H9 (cell line): ENCODE data around the gene DNAJC8. TPM values are rescaled to one million over a fixed set of nuclear protein-coding genes. Genes with fewer than 3 reads are reported as not detected.

Experiments used
- DNase-seq: peaks from one replicate; pipeline ENCODE4 v3.0.0-alpha.2; 2017
- H2AFZ ChIP-seq: one replicate; pipeline ENCODE4 v1.6.1; 2013; ENCODE audit warnings: mild to moderate bottlenecking, low read length, control low read depth, moderate library complexity
- H2AK5ac ChIP-seq: 2 replicates; pipeline ENCODE4 v1.6.1; 2013; ENCODE audit warnings: low read length, control low read depth, mixed read lengths; ENCODE audit not compliant: insufficient read length
- H2BK120ac ChIP-seq: one replicate; pipeline ENCODE4 v1.6.1; 2013; ENCODE audit warnings: low read depth, mild to moderate bottlenecking, low read length, control low read depth, inconsistent platforms; ENCODE audit not compliant: poor library complexity, severe bottlenecking
- H2BK12ac ChIP-seq: 2 replicates; pipeline ENCODE4 v1.6.1; 2013; ENCODE audit warnings: low read length, control low read depth, mixed read lengths, low read depth; ENCODE audit not compliant: insufficient read length
- H2BK15ac ChIP-seq: 2 replicates; pipeline ENCODE4 v1.6.1; 2013; ENCODE audit warnings: low read depth, low read length, control low read depth
- H2BK20ac ChIP-seq: one replicate; pipeline ENCODE4 v1.6.1; 2013; ENCODE audit warnings: low read depth, mild to moderate bottlenecking, low read length, control low read depth, inconsistent platforms; ENCODE audit not compliant: poor library complexity, severe bottlenecking
- H2BK5ac ChIP-seq: 2 replicates; pipeline ENCODE4 v1.6.1; 2013; ENCODE audit warnings: low read length, control low read depth, mixed read lengths; ENCODE audit not compliant: insufficient read length
- H3K14ac ChIP-seq: 2 replicates; pipeline ENCODE4 v1.6.1; 2013; ENCODE audit warnings: low read length, control low read depth; ENCODE audit not compliant: insufficient read depth
- H3K18ac ChIP-seq: 2 replicates; pipeline ENCODE4 v1.6.1; 2013; ENCODE audit warnings: low read depth, mild to moderate bottlenecking, mixed read lengths, low read length, control low read depth; ENCODE audit not compliant: insufficient read length
- H3K23ac ChIP-seq: 2 replicates; pipeline ENCODE4 v1.6.1; 2013; ENCODE audit warnings: low read length, control low read depth, mixed read lengths, low read depth; ENCODE audit not compliant: insufficient read length
- H3K23me2 ChIP-seq: 2 replicates; pipeline ENCODE4 v1.6.1; 2013; ENCODE audit warnings: low read depth, mild to moderate bottlenecking, mixed read lengths, low read length, control low read depth; ENCODE audit not compliant: insufficient read length, poor library complexity, severe bottlenecking
- H3K27ac ChIP-seq: 2 replicates; pipeline ENCODE4 v1.5.1; 2013; ENCODE audit warnings: low read length, control low read depth, mixed read lengths, low read depth; ENCODE audit not compliant: insufficient read length
- H3K27me3 ChIP-seq: 2 replicates; pipeline ENCODE4 v1.6.1; 2013; ENCODE audit warnings: low read length, control low read depth, inconsistent platforms; ENCODE audit not compliant: insufficient read depth
- H3K4ac ChIP-seq: 2 replicates; pipeline ENCODE4 v1.6.1; 2013; ENCODE audit warnings: low read depth, mild to moderate bottlenecking, control low read depth, inconsistent platforms, low read length, moderate library complexity
- H3K4me1 ChIP-seq: 2 replicates; pipeline ENCODE4 v1.6.1; 2013; ENCODE audit warnings: low read length, control low read depth, inconsistent platforms; ENCODE audit not compliant: insufficient read depth
- H3K4me2 ChIP-seq: 2 replicates; pipeline ENCODE4 v1.6.1; 2013; ENCODE audit warnings: low read length, control low read depth, mixed read lengths; ENCODE audit not compliant: insufficient read length, insufficient read depth
- H3K56ac ChIP-seq: 2 replicates; pipeline ENCODE4 v1.6.1; 2013; ENCODE audit warnings: low read depth, mild to moderate bottlenecking, mixed read lengths, low read length, control low read depth; ENCODE audit not compliant: insufficient read length
- H3K79me1 ChIP-seq: 2 replicates; pipeline ENCODE4 v1.6.1; 2013; ENCODE audit warnings: low read depth, mild to moderate bottlenecking, moderate library complexity, low read length, control low read depth, inconsistent platforms; ENCODE audit not compliant: insufficient read depth, poor library complexity, severe bottlenecking
- H3K79me2 ChIP-seq: 2 replicates; pipeline ENCODE4 v1.6.1; 2013; ENCODE audit warnings: low read length, control low read depth, inconsistent platforms; ENCODE audit not compliant: insufficient read depth
- H3K9ac ChIP-seq: 2 replicates; pipeline ENCODE4 v1.6.1; 2013; ENCODE audit warnings: low read length, control low read depth, mixed read lengths; ENCODE audit not compliant: insufficient read length; ENCODE audit errors: extremely low read depth
- H3K9me3 ChIP-seq: one replicate; pipeline ENCODE4 v1.6.1; 2013; ENCODE audit warnings: low read depth, low read length, inconsistent platforms; ENCODE audit not compliant: control insufficient read depth
- H3T11ph ChIP-seq: one replicate; pipeline ENCODE4 v1.6.1; 2013; ENCODE audit warnings: mild to moderate bottlenecking, low read length, control low read depth, inconsistent platforms
- H4K20me1 ChIP-seq: one replicate; pipeline ENCODE4 v1.6.1; 2013; ENCODE audit not compliant: control insufficient read depth, insufficient read length, insufficient read depth
- H4K5ac ChIP-seq: 2 replicates; pipeline ENCODE4 v1.6.1; 2013; ENCODE audit warnings: low read depth, mild to moderate bottlenecking, mixed read lengths, low read length, control low read depth; ENCODE audit not compliant: insufficient read length
- H4K8ac ChIP-seq: replicated peaks from 2 replicates; pipeline ENCODE4 v1.6.1; 2013; ENCODE audit warnings: low read length, control low read depth, mixed read lengths, low read depth; ENCODE audit not compliant: insufficient read length
- H4K91ac ChIP-seq: 2 replicates; pipeline ENCODE4 v1.6.1; 2013; ENCODE audit warnings: low read depth, mild to moderate bottlenecking, moderate library complexity, mixed read lengths, low read length, control low read depth; ENCODE audit not compliant: insufficient read length
- H3K27ac Mint-ChIP-seq, 3 experiments: 2 replicates in 2 of 3; 3 replicates in 1 of 3; pipeline ENCODE4 v1.8.0; 2020 to 2021; ENCODE audit warnings: mixed read lengths in 3 of 3, mild to moderate bottlenecking in 1 of 3, moderate library complexity in 1 of 3
- H3K27me3 Mint-ChIP-seq: 2 replicates; pipeline ENCODE4 v1.8.0; 2021; ENCODE audit warnings: low read depth, mild to moderate bottlenecking, moderate library complexity, mixed read lengths
- H3K36me3 Mint-ChIP-seq, 3 experiments: 2 replicates in 2 of 3; 3 replicates in 1 of 3; pipeline ENCODE4 v1.8.0; 2020 to 2021; ENCODE audit warnings: low read depth in 3 of 3, mixed read lengths in 3 of 3; ENCODE audit not compliant: insufficient read depth in 1 of 3
- H3K4me1 Mint-ChIP-seq, 2 experiments: 2 replicates each; pipeline ENCODE4 v1.8.0; 2020; ENCODE audit warnings: mixed read lengths in 2 of 2
- H3K4me3 Mint-ChIP-seq, 2 experiments: 2 replicates in 1 of 2; 3 replicates in 1 of 2; pipeline ENCODE4 v1.8.0; 2020 to 2021; ENCODE audit warnings: mild to moderate bottlenecking in 2 of 2, mixed read lengths in 2 of 2, moderate library complexity in 1 of 2
- H3K9me3 Mint-ChIP-seq, 2 experiments: 2 replicates in 1 of 2; 3 replicates in 1 of 2; pipeline ENCODE4 v1.8.0; 2020; ENCODE audit warnings: mild to moderate bottlenecking in 2 of 2, mixed read lengths in 2 of 2, moderate library complexity in 1 of 2
- CTCF ChIP-seq: fragments of 200-600 bp; sonication (generic); conservative IDR thresholded peaks from 3 replicates; pipeline ENCODE4 v1.8.0; 2021; ENCODE audit warnings: antibody characterized with exemption, mild to moderate bottlenecking
- WGBS: extraction: QIAGEN DNeasy Blood & Tissue Kit; methylation state at CpG from one replicate; pipeline ENCODE4 v1.1.7; 2013; ENCODE audit warnings: missing lambda C conversion rate, low lambda C conversion rate, mixed read lengths; ENCODE audit not compliant: insufficient read length; ENCODE audit errors: extremely low coverage; 5-methylcytosine and 5-hydroxymethylcytosine counted together
- total RNA-seq: library from RNA; stranded (reverse); gene quantifications from 2 replicates; pipeline ENCODE4 v1.2.1, GENCODE V29; 2021

DNAJC8 gene
- total RNA-seq, 1 experiment from 2014 or later = 132 TPM

GRCh38 chr1:28259934-28260802 is 27.3 kb upstream of the DNAJC8 start:
- H2AFZ ChIP-seq = no peak overlapping the region
- WGBS = no CpG with 5 or more reads among the region's 66 CpGs
- H4K20me1 ChIP-seq = no peaks in the 10 kb centered on the region
- peak overlapping the region; percentile 60 for H3K9ac ChIP-seq
- peak overlapping the region; percentile 81 to 83 for H3K4me3 Mint-ChIP-seq
- peak overlapping the region; percentile 88 for H3K14ac ChIP-seq
- H3K36me3 Mint-ChIP-seq = peaks cover 3 to 7% (median 4%) of the 10 kb centered on the region in 3 experiments; a peak in 4 of 7 replicates
- H3K18ac ChIP-seq = peak overlapping the region; percentile 85
- peaks cover 37% of the 10 kb centered on the region in 2 experiments for H3K4me1 Mint-ChIP-seq
- peaks cover 7% of the 10 kb centered on the region for H3K23me2 ChIP-seq
- H3K23ac ChIP-seq = no peak overlapping the region
- H2AK5ac ChIP-seq = no peak overlapping the region
- no peak overlapping the region for H2BK15ac ChIP-seq
- no peak overlapping the region for H2BK20ac ChIP-seq
- peak; percentile 92 for DNase-seq
- H4K8ac ChIP-seq = no peak overlapping the region
- no peaks in the 10 kb centered on the region for H3K9me3 Mint-ChIP-seq
- H3K27me3 ChIP-seq = no peaks in the 10 kb centered on the region
- H2BK120ac ChIP-seq = no peak overlapping the region
- H3K79me1 ChIP-seq = peaks cover 3% of the 10 kb centered on the region
- H3K79me2 ChIP-seq = peaks cover 29% of the 10 kb centered on the region; the same call in 1 of the 2 replicates
- no peak overlapping the region for H2BK5ac ChIP-seq
- H3K27ac Mint-ChIP-seq = peak overlapping the region in 2 of 3 experiments; percentile 28 to 87; a peak in 1 of 7 replicates
- H3K27me3 Mint-ChIP-seq = no peaks in the 10 kb centered on the region; the same call in 1 of the 2 replicates
- no peak overlapping the region for H3K4ac ChIP-seq
- H3K4me1 ChIP-seq = peaks cover 6% of the 10 kb centered on the region; the same call in 1 of the 2 replicates
- no peak overlapping the region for H2BK12ac ChIP-seq
- no peak overlapping the region for H4K5ac ChIP-seq
- H3T11ph ChIP-seq = no peak overlapping the region
- H3K9me3 ChIP-seq = no peaks in the 10 kb centered on the region
- H3K4me2 ChIP-seq = peak overlapping the region; percentile 85
- H3K56ac ChIP-seq = no peak overlapping the region
- no peak overlapping the region for H4K91ac ChIP-seq
- TF ChIP-seq CTCF = no peak
- H3K27ac ChIP-seq = no peak overlapping the region
